SK-N-SH treated with all-trans-retinoic acid at 6 μM for 48 hours (cell line): ENCODE data around the gene MATK.

Source experiments
- ATAC-seq: fragments of 200-7000 bp; cut with Tn5 transposase; 3 replicates; pipeline ENCODE4 v1.9.1; 2020; ENCODE audit warnings: mild to moderate bottlenecking, moderate library complexity
- ARNTL ChIP-seq: fragments of 450-650 bp; formaldehyde crosslinking; IDR thresholded peaks from 2 replicates; pipeline ENCODE4 v1.5.0; 2020; ENCODE audit warnings: low read depth, mild to moderate bottlenecking, moderate library complexity, borderline replicate concordance
- BACH2 ChIP-seq: fragments of 250-450 bp; sonication (Bioruptor Pico); IDR thresholded peaks from 2 replicates; pipeline ENCODE4 v1.9.0; 2021; ENCODE audit warnings: mild to moderate bottlenecking, borderline replicate concordance
- CREB5 ChIP-seq: fragments of 250-450 bp; sonication (Bioruptor Pico); IDR thresholded peaks from 2 replicates; pipeline ENCODE4 v1.5.1; 2020; ENCODE audit warnings: low read depth, mild to moderate bottlenecking, moderate library complexity
- CSDC2 ChIP-seq: fragments of 250-450 bp; sonication (Bioruptor Pico); IDR thresholded peaks from 2 replicates; pipeline ENCODE4 v1.5.0; 2020; ENCODE audit warnings: mild to moderate bottlenecking, moderate library complexity
- CSRNP3 ChIP-seq: fragments of 250-450 bp; sonication (Bioruptor Pico); IDR thresholded peaks from 2 replicates; pipeline ENCODE4 v1.5.1; 2021; ENCODE audit warnings: mild to moderate bottlenecking, moderate library complexity
- ESRRG ChIP-seq: fragments of 250-450 bp; sonication (Bioruptor Pico); IDR thresholded peaks from 2 replicates; pipeline ENCODE4 v1.6.1; 2021; ENCODE audit warnings: mild to moderate bottlenecking
- GLIS3 ChIP-seq: fragments of 250-450 bp; sonication (Bioruptor Pico); IDR thresholded peaks from 2 replicates; pipeline ENCODE4 v1.5.0; 2020; ENCODE audit warnings: mild to moderate bottlenecking, moderate library complexity
- ISL1 ChIP-seq: fragments of 250-450 bp; sonication (Bioruptor Pico); IDR thresholded peaks from 2 replicates; pipeline ENCODE4 v2.1.2; 2022; ENCODE audit warnings: mild to moderate bottlenecking, moderate library complexity
- OSR1 ChIP-seq: fragments of 250-450 bp; sonication (Bioruptor Pico); IDR thresholded peaks from 2 replicates; pipeline ENCODE4 v1.8.0; 2022; ENCODE audit warnings: moderate library complexity, mild to moderate bottlenecking, inconsistent platforms
- POU6F1 ChIP-seq: fragments of 250-450 bp; sonication (Bioruptor Pico); IDR thresholded peaks from 2 replicates; pipeline ENCODE4 v1.8.0; 2021; ENCODE audit warnings: low read depth, mild to moderate bottlenecking, moderate library complexity, borderline replicate concordance
- PPARA ChIP-seq: fragments of 250-450 bp; sonication (Bioruptor Pico); IDR thresholded peaks from 2 replicates; pipeline ENCODE4 v1.5.0; 2020; ENCODE audit warnings: mild to moderate bottlenecking, borderline replicate concordance
- RARB ChIP-seq: fragments of 250-450 bp; sonication (Bioruptor Pico); IDR thresholded peaks from 2 replicates; pipeline ENCODE4 v1.8.0; 2021; ENCODE audit warnings: mild to moderate bottlenecking, moderate library complexity
- TCF4 ChIP-seq: fragments of 250-450 bp; sonication (Bioruptor Pico); IDR thresholded peaks from 2 replicates; pipeline ENCODE4 v1.8.0; 2021; ENCODE audit warnings: mild to moderate bottlenecking, moderate library complexity, borderline replicate concordance
- TOX ChIP-seq: fragments of 250-450 bp; sonication (Bioruptor Pico); IDR thresholded peaks from 2 replicates; pipeline ENCODE4 v1.8.0; 2021; ENCODE audit warnings: mild to moderate bottlenecking, moderate library complexity, borderline replicate concordance
- TSHZ2 ChIP-seq: fragments of 250-450 bp; sonication (Bioruptor Pico); IDR thresholded peaks from 2 replicates; pipeline ENCODE4 v1.5.0; 2020; ENCODE audit warnings: mild to moderate bottlenecking, moderate library complexity
- ZC3H10 ChIP-seq: fragments of 250-450 bp; sonication (Bioruptor Pico); IDR thresholded peaks from 2 replicates; pipeline ENCODE4 v1.5.1; 2021; ENCODE audit warnings: mild to moderate bottlenecking, moderate library complexity
- ZFP3 ChIP-seq: fragments of 250-450 bp; sonication (Bioruptor Pico); IDR thresholded peaks from 2 replicates; pipeline ENCODE4 v1.5.0; 2020; ENCODE audit warnings: mild to moderate bottlenecking, moderate library complexity
- ZFP30 ChIP-seq: fragments of 450-650 bp; formaldehyde crosslinking; IDR thresholded peaks from 2 replicates; pipeline ENCODE4 v1.5.0; 2022; ENCODE audit warnings: mild to moderate bottlenecking, moderate library complexity
- ZNF565 ChIP-seq: fragments of 450-650 bp; formaldehyde crosslinking; conservative IDR thresholded peaks from 2 replicates; pipeline ENCODE4 v1.5.0; 2020; ENCODE audit warnings: low read depth, mild to moderate bottlenecking, moderate library complexity
- ZNF70 ChIP-seq: fragments of 450-650 bp; formaldehyde crosslinking; IDR thresholded peaks from 2 replicates; pipeline ENCODE4 v1.5.0; 2020; ENCODE audit warnings: mild to moderate bottlenecking, moderate library complexity
- ZNF8 ChIP-seq: fragments of 450-650 bp; formaldehyde crosslinking; IDR thresholded peaks from 2 replicates; pipeline ENCODE4 v1.5.0; 2020; ENCODE audit warnings: mild to moderate bottlenecking, moderate library complexity

The MATK gene

GRCh38 chr19:3753631-3754410, 32.4 kb downstream of the MATK start:
- TF ChIP-seq ZNF565 (no peak), PPARA (CRISPR knock-in tag) (no peak), TSHZ2 (CRISPR knock-in tag) (no peak), ZC3H10 (CRISPR knock-in tag) (no peak), ARNTL (CRISPR knock-in tag) (no peak), ISL1 (CRISPR knock-in tag) (no peak), ZFP30 (CRISPR knock-in tag) (no peak)
- no peak for ATAC-seq

- no peak for TF ChIP-seq OSR1 (CRISPR knock-in tag)
- no peak for TF ChIP-seq RARB (CRISPR knock-in tag)
- TF ChIP-seq PPARA (CRISPR knock-in tag) = no peak
- no peak for TF ChIP-seq CREB5 (CRISPR knock-in tag)
- no peak for ATAC-seq
Measured at GRCh38 chr19:3752492-3752891, 33.7 kb downstream of the MATK start.

GRCh38 chr19:3751236-3751635, 34.9 kb downstream of the MATK start:
- TF ChIP-seq ZNF70 (CRISPR knock-in tag) (no peak), ZNF565 (no peak), POU6F1 (CRISPR knock-in tag) (no peak), ISL1 (CRISPR knock-in tag) (no peak), OSR1 (CRISPR knock-in tag) (no peak), TOX (CRISPR knock-in tag) (no peak), CSRNP3 (CRISPR knock-in tag) (no peak), RARB (CRISPR knock-in tag) (no peak), ARNTL (CRISPR knock-in tag) (no peak), ESRRG (CRISPR knock-in tag) (no peak), CREB5 (CRISPR knock-in tag) (no peak), ZNF8 (CRISPR knock-in tag) (no peak), CSDC2 (CRISPR knock-in tag) (no peak), TSHZ2 (CRISPR knock-in tag) (no peak), ZFP30 (CRISPR knock-in tag) (no peak), TCF4 (CRISPR knock-in tag) (no peak), ZFP3 (CRISPR knock-in tag) (no peak), GLIS3 (CRISPR knock-in tag) (no peak), BACH2 (CRISPR knock-in tag) (no peak), ZC3H10 (CRISPR knock-in tag) (no peak)
- TF ChIP-seq, all 23 proteins: peak for 0
- ATAC-seq = no peak
